Measurements from ENCODE around the gene PRSS48. TPM values are rescaled to one million over a fixed set of nuclear protein-coding genes. Genes with fewer than 3 reads are reported as not detected.
"Not testable (repeated sequence)": the region's sequence is repeated elsewhere in the genome, so short reads cannot be mapped to it uniquely, and the experiment has no call there.

The PRSS48 gene
- not detected in 2 replicates for total RNA-seq (2014; rRNA removed; shearing (Covaris generic); ENCODE audit: low replicate concordance)

- DNase-seq (ENCODE audit: low read depth) = peak; percentile 35
- in situ Hi-C loops (cut with HindIII; ENCODE audit: low pct_unique_long_range_greater_than_20kb, low sequenced_read_pairs) = no loop called here
These were observed at the start of gene PRSS48 for GRCh38 chr4:151276787-151277562. TSS of gene PRSS48 (plus strand) at chr4:151277161. CDS start at chr4:151277173, 12 bp downstream.

DNA sequence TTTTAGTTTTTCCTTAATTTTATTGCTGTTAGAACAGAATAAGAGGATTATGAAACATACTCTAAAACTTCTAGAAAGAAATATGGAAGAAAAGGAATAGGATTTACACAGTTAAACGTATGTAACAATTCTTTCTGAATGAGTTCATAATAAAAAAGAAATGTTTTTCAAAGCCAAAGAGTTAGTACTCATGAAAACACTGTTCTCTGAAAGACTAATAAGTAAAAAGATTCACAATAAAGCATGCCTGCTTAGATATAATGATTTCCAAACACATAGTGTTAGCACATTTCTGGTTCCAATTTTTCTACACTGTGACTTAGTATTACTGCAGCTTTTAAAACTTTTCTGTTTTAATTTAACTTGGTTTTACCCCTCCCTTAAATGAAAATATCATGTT, 49.8 kb upstream of the PRSS48 start:
- no peak for DNase-seq (ENCODE audit: low read depth)
- in situ Hi-C loops (cut with HindIII; ENCODE audit: low pct_unique_long_range_greater_than_20kb, low sequenced_read_pairs) = no loop called here

DNA sequence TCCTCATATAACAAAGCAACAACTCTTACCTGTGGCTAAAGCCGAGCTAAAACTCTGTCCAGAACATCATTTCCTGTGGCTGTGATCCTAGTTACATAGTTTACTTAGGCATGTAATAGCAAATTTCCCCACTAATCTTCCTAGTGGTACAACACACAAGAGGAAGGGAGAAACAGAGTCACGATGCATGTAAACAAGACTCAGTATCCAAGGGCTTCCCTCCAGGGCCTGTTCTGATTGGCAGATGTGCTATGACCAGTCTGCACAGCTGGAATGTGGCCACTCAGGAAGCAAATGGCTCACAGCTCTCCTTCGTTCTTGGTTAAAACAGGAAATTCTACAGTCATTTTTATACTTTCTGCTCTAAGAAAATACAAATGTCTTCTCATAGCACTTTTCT, 49.2 kb upstream of the PRSS48 start:
- in situ Hi-C loops (cut with HindIII; ENCODE audit: low pct_unique_long_range_greater_than_20kb, low sequenced_read_pairs) = no loop called here
- no peak for DNase-seq (ENCODE audit: low read depth)

DNA sequence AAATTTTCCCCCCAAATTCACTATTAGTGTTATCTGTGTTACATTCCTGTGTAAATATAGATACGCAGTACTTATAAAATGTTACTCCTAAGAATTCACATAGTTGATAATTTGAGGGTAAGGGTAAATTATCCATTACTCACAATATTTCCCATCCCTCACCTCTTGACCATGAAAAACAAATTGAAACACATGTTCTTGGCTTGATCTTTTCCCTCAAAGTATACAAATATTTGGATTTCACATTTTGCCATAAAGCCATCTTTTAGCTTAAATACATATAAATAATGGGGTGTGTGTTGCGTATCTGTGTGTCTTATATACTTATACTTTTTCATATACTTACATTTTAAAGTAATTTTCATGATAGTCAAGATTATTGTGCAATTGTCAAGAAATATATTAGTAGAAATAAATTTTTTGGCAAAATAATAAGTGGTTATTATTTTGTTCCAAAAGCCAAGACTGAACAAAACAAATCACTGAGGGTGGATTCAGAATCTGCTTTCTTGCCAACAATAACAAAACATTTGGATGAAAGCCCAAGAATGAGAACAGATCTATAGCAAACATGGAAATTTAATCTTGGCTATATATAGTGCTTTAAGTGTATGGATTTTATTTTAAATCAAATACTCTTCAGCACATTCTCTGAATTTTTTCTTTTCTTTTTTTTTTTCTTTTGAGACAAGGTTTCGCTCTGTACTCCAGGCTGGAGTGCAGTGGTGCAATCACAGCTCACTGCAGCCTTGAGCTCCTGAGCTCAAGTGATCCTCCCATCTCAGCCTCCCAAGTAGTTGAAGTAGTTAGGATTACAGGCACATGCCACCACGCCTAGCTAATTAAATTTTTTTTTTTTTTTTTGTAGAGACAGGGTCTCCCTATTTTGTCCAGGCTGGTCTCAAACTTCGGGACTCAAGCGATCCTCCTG, 48.5 kb upstream of the PRSS48 start:
- no peak for DNase-seq (ENCODE audit: low read depth)
- in situ Hi-C loops (cut with HindIII; ENCODE audit: low pct_unique_long_range_greater_than_20kb, low sequenced_read_pairs) = no loop called here

DNA sequence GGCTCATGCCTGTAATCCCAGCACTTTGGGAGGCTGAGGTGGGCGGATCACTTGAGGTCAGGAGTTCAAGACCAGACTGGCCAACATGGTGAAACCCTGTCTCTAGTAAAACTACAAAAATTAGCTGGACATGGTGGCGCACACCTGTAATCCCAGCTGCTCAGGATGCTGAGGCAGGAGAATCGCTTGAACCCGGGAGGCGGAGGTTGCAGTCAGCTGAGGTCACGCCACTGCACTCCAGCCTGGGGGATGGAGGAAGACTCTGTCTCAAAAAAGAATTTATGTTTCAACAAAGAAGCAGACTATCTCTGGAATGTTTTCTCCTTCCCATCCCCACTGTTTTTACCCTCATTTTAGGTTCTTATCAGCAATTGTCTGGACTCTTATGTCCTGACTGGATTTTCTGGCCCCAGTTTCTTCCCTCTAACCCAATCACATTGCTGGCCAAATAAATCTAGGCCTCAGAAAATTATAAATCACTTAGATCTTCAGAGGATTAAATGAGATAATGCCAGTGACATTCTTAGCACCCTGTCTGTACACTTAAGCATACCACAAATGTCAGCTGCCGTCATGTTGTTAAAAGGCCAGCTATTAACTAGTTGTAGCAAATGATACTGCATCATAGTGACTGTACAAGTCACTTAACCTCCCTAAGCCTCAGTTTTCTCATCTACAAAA, 44.9 kb upstream of the PRSS48 start:
- in situ Hi-C loops (cut with HindIII; ENCODE audit: low pct_unique_long_range_greater_than_20kb, low sequenced_read_pairs) = no loop called here
- no peak for DNase-seq (ENCODE audit: low read depth)

- no peak for DNase-seq (ENCODE audit: low read depth)
- in situ Hi-C loops (cut with HindIII; ENCODE audit: low pct_unique_long_range_greater_than_20kb, low sequenced_read_pairs) = no loop called here
These were observed 43.4 kb upstream of the PRSS48 start for GRCh38 chr4:151233600-151233999.

DNA sequence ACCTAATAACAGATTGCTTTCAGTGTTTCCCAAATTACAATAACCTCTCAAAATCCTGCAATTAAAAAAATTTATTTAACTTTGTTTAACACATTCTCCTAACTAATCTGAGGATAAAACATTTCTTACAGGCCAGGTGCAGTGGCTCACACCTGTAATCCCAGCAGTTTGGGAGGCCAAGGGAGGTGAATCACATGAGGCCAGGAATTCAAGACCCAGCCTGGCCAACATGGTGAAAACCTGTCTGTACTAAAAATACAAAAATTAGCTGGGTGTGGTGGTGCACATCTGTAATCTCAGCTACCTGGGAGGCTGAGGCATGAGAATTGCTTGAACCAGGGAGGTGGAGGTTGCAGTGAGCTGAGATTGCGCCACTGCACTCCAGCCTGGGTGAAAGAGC, 41.6 kb upstream of the PRSS48 start:
- DNase-seq (ENCODE audit: low read depth); in situ Hi-C loops (cut with HindIII; ENCODE audit: low pct_unique_long_range_greater_than_20kb, low sequenced_read_pairs): not testable (repeated sequence)

DNA sequence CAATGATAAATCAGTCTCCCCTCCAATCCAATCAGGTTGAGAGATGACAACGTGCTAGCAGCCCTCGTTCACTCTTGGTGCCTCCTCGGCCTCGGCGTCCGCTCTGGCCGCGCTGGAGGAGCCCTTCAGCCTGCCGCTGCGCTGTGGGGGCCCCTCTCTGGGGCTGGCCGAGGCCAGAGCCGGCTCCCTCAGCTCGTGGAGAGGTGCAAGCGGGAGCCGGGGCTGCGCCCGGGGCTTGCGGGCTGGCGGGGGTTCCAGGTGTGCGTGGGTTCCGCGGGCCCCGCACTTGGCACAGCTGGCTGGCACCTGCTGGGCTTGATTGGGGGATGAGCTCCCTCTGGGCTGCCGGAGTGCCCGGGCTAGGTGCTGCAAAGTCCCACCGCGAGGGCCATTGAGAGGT, 40.9 kb upstream of the PRSS48 start:
- in situ Hi-C loops (cut with HindIII; ENCODE audit: low pct_unique_long_range_greater_than_20kb, low sequenced_read_pairs) = no loop called here
- DNase-seq (ENCODE audit: low read depth) = no peak

DNA sequence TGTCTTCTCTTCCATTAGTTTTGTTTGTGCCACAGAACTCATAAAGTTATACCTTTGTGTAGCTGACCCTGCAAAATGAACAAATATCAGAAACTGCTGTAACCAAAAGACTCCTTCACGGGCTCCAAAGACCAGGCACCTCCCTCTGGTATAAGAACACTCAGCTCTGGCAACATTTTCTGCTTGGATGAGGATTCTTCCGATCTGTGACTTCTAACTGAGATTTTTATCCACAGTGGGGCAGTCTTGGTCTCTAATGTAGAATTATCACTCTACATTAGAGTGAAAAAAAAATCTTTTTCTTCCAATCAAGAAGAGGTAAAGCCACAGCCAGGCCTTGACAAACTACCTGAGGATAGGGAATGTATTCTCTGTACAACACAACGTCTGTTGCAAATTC, 38.5 kb upstream of the PRSS48 start:
- no peak for DNase-seq (ENCODE audit: low read depth)
- in situ Hi-C loops (cut with HindIII; ENCODE audit: low pct_unique_long_range_greater_than_20kb, low sequenced_read_pairs) = no loop called here

GRCh38 chr4:151239608-151240007, 37.4 kb upstream of the PRSS48 start:
- in situ Hi-C loops (cut with HindIII; ENCODE audit: low pct_unique_long_range_greater_than_20kb, low sequenced_read_pairs) = no loop called here
- no peak for DNase-seq (ENCODE audit: low read depth)

- in situ Hi-C loops (cut with HindIII; ENCODE audit: low pct_unique_long_range_greater_than_20kb, low sequenced_read_pairs) = no loop called here
- no peak for DNase-seq (ENCODE audit: low read depth)
These were observed 34.7 kb upstream of the PRSS48 start for GRCh38 chr4:151242305-151242704.

DNA sequence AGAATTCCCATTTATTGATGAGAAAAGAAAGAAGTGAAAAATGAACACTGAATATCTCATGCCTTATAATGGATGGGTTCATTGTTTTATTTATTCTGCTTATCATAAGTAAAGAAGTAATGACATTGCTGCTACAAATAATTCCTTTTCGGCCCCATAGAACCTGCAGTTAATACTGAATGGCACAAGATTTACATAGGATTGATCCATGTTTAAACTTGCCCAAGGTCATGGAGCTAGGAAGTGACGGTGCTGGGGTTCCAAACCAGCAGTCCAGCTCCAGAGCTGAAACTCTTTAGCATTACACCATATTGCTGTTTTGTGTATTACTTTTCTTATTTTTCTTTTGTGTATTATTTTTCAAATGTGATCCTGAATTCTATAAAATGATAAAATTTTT, 30.2 kb upstream of the PRSS48 start:
- DNase-seq (ENCODE audit: low read depth) = no peak
- in situ Hi-C loops (cut with HindIII; ENCODE audit: low pct_unique_long_range_greater_than_20kb, low sequenced_read_pairs) = no loop called here

- in situ Hi-C loops (cut with HindIII; ENCODE audit: low pct_unique_long_range_greater_than_20kb, low sequenced_read_pairs) = no loop called here
- DNase-seq (ENCODE audit: low read depth) = no peak
These were observed 29.6 kb upstream of the PRSS48 start for GRCh38 chr4:151247395-151247794.

DNA sequence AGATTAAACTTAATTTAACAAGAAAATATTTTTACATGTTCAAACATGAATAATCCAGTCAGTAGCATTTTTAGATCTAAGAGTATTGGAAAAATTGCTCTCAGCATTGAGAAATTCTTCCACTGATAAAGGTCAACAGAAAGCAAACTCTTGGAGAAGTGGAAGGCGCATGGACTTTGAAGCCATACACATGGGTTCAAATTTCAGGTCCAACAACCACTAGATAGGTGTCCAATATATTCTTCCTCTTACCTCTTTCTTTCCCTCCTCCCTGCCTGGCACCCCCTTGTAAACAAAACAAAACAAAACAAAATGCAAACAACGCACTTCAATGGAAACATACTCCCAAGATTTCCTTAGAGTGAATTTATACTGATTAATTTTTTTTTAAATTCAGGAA, 28.4 kb upstream of the PRSS48 start:
- no peak for DNase-seq (ENCODE audit: low read depth)
- in situ Hi-C loops (cut with HindIII; ENCODE audit: low pct_unique_long_range_greater_than_20kb, low sequenced_read_pairs) = no loop called here

GRCh38 chr4:151250706-151251105, 26.3 kb upstream of the PRSS48 start:
- in situ Hi-C loops (cut with HindIII; ENCODE audit: low pct_unique_long_range_greater_than_20kb, low sequenced_read_pairs) = no loop called here
- no peak for DNase-seq (ENCODE audit: low read depth)

GRCh38 chr4:151251603-151252304, 25.2 kb upstream of the PRSS48 start:
- in situ Hi-C loops (cut with HindIII; ENCODE audit: low pct_unique_long_range_greater_than_20kb, low sequenced_read_pairs) = no loop called here
- no peak for DNase-seq (ENCODE audit: low read depth)

DNA sequence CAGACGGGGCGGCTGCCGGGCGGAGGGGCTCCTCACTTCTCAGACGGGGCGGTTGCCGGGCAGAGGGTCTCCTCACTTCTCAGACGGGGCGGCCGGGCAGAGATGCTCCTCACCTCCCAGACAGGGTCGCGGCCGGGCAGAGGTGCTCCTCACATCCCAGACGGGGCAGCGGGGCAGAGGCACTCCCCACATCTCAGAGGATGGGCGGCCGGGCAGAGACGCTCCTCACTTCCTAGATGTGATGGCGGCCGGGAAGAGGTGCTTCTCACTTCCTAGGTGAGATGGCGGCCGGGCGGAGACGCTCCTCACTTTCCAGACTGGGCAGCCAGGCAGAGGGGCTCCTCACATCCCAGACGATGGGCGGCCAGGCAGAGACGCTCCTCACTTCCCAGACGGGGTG, 21.7 kb upstream of the PRSS48 start:
- DNase-seq (ENCODE audit: low read depth); in situ Hi-C loops (cut with HindIII; ENCODE audit: low pct_unique_long_range_greater_than_20kb, low sequenced_read_pairs): not testable (repeated sequence)

- DNase-seq (ENCODE audit: low read depth); in situ Hi-C loops (cut with HindIII; ENCODE audit: low pct_unique_long_range_greater_than_20kb, low sequenced_read_pairs): not testable (repeated sequence)
These were observed 21.3 kb upstream of the PRSS48 start for GRCh38 chr4:151255680-151256079.

Measured in Caki2 (cell line).